IPS-11a (cell line): ENCODE data around the gene LEO1.

ENCODE experiments used
- H3K4me3 ChIP-seq: one replicate; pipeline ENCODE4 v1.5.1; 2013; ENCODE audit warnings: low read depth, low read length, control low read depth

The LEO1 gene

DNA sequence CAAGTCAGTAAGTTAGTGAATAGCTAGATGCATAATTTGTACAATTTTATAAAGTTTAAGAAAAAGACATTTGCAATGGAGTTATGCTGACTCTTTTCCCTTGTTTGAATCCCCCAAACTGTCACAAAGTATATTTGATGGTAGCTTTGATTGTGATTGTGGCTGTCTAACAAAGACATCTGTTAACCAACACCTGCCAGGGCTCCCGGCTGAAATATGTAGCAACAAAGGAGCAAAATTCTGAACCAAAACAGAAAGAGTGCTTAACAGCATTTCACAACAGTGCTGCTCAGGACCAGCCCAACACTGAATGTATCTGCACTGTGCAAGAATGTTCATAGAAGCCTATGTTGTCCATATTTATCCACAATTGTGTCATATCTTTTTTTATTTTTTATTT is 39.4 kb downstream of the LEO1 start:
- H3K4me3 ChIP-seq, result no peak overlapping the region

DNA sequence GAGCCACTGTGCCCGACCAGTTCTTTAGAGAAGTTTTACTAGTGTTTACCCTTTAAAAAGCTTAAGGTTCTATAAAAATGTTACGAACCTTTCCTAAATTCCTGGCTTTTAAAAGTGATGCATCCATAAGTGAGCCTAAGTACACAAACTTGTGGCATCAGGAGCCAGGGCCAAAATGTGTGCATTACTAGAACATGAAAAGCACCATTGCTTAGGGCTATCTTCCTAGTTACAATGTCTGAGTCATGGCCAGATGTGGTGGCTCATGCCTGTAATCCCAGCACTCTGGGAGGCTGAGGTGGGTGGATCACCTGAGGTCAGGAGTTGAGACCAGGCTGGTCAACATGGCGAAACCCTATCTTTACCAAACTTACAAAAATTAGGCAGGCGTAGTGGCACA is 39.9 kb downstream of the LEO1 start:
- no peak overlapping the region for H3K4me3 ChIP-seq

DNA sequence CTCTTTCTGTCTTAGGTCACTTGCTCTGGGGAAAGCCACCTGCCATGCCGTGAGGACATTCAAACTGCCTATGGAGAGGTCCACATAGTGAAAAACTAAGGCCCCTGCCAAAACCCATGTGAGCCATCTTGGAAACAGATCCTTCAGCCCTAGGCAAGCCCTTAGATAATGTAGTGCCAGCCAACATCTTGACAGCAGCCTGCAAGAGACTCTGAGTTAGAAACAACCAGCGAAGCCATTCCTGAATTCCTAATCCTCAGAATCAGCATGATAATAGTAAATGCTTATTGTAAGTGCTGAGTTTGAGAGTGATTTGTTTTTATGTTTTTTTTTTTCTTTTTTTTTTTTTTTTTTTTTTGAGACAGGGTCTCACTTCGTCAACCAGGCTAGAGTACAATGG is 40.6 kb downstream of the LEO1 start:
- H3K4me3 ChIP-seq, result no peak overlapping the region

GRCh38 chr15:51926809-51927208 is 44.8 kb downstream of the LEO1 start:
- no peak overlapping the region for H3K4me3 ChIP-seq

DNA sequence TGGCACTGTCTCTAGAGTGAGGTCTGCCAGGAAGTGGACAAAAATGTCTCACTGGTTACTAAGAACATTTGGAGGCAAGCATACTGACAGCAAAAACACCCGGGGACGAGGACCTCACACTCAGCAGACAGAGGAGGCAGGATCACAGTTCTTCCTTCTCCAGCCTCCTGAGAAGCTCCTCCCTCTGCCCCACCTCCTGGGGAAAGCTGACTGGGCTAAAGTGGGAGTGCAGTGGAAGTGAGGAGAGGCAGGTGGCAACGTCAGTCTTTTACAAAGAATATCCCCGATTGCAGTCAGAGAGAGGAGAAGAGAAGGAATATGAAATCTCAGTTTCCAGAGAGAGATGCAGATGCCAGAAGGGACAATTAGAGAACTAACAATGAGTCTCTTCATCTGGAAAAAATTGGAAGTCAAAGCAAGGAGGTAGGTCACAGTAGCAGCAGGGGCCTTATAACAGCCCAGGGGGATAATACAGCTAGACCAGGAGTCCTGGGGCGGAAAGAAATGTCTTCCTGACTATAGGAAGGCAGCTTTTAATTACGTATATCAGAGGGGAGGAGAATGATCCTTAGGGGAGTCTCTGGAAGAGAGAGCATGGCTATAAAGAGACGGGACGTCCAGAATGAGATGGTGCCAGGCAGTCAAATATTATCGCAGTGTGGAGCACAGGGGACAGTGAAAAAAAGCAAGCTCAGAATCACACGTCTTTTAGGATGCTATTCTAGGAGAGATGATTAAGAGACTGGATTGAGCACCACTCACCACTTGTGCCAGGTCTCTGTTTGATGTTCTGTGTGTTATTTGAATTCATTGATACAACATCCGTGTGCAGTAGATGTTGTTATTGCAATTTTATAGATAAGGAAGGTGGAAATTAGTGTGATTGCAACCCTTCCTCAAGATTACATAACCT is 47.2 kb downstream of the LEO1 start:
- no peak overlapping the region for H3K4me3 ChIP-seq

- H3K4me3 ChIP-seq, result no peak overlapping the region
These were observed 54.1 kb downstream of the LEO1 start for GRCh38 chr15:51917493-51917892.

GRCh38 chr15:51912528-51912927 is 59.0 kb downstream of the LEO1 start:
- no peak overlapping the region for H3K4me3 ChIP-seq

DNA sequence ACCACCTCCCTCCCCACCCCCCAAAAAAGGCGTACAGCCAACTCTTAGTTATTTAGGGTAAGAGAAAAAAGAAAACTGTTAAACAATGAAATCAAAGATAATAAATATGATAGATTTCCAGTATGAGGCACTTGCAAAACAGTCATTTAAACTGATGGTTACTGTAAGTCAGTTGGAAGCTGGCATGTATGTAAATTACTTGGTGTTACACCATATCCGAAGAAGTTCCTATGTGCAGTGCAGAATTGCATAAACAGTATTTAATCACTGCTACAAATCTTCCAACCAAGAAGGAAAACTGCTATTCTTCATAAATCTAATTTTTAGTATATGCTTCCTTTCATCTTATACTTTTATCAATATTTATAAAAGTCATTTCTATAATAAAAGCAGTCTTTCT is 62.0 kb downstream of the LEO1 start:
- no peak overlapping the region for H3K4me3 ChIP-seq

GRCh38 chr15:51908316-51908715 is 63.3 kb downstream of the LEO1 start:
- H3K4me3 ChIP-seq, result no peak overlapping the region

- no peak overlapping the region for H3K4me3 ChIP-seq
These were observed 64.3 kb downstream of the LEO1 start for GRCh38 chr15:51907136-51907862.

GRCh38 chr15:51904931-51905330 is 66.6 kb downstream of the LEO1 start:
- no peak overlapping the region for H3K4me3 ChIP-seq

- no peak overlapping the region for H3K4me3 ChIP-seq
These were observed 67.2 kb downstream of the LEO1 start for GRCh38 chr15:51904421-51904820.

DNA sequence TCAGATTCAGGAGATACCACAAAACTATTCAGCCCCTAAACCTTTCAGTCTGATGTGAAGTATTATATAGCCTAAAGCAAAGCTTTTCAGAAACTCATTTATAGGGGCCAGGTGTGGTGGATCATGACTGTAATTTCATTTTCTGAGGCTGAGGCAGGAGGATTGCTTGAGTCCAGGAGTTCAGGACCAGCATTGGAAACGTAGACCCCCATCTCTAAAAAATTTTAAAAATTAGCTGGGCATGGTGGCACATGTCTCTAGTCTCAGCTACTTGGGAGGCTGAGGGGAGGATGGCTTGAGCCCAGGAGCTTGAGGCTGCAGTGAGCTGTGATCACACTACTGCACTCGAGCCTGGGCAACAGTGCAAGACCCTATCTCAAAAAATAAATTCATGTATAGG is 82.1 kb downstream of the LEO1 start:
- no peak overlapping the region for H3K4me3 ChIP-seq

DNA sequence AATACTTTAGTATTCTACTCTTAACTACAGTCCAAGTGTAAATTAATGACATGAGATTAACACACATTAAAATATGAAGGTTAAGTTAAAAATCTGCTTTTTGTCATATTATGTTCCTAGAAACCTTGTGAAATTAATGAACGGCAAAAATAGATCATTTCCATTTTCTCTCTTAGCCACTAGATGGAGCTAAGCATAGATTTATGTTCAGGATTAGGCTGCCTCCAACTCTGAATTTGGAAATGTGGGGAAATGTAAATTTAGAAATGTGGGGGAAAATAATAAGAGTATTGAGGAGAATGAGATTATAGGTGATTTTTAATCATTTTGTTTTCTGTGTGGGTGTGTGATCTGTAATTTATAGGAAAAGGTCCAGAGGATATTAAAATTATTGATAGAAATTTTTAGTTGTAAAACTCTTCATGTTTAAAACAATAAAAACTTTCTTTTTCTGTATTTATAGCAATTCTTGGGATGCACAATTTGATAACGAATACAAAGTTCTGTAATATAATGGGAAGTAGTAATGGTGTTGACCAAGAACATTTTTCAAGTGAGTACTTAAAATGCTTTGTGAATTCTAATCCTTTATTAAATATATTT is 82.9 kb downstream of the LEO1 start:
- no peak overlapping the region for H3K4me3 ChIP-seq
